GM12878 (cell line): Measurements from ENCODE around the gene INPP5D.

Source experiments
- CREB1 ChIP-seq: IDR thresholded peaks from 2 replicates; pipeline ENCODE4 v1.6.1; 2012; ENCODE audit warnings: low read depth, mild to moderate bottlenecking, inconsistent platforms
- GABPA ChIP-seq: IDR thresholded peaks from 2 replicates; pipeline ENCODE4 v1.6.1; 2014; ENCODE audit warnings: antibody characterized with exemption, low read depth, mild to moderate bottlenecking, inconsistent platforms
- IKZF1 ChIP-seq: fragments of 450-650 bp; conservative IDR thresholded peaks from 2 replicates; pipeline ENCODE4 v1.6.1; 2017; ENCODE audit warnings: antibody characterized with exemption, mild to moderate bottlenecking
- MYC ChIP-seq: IDR thresholded peaks from 2 replicates; pipeline ENCODE4 v1.6.1; 2011; ENCODE audit warnings: mild to moderate bottlenecking, low read length, moderate library complexity, inconsistent platforms; ENCODE audit not compliant: insufficient read depth, insufficient replicate concordance, insufficient read length, severe bottlenecking
- NR2C1 ChIP-seq: fragments of 450-650 bp; IDR thresholded peaks from 2 replicates; pipeline ENCODE4 v1.6.1; 2017; ENCODE audit warnings: antibody characterized with exemption, mild to moderate bottlenecking, moderate library complexity
- POLR2A ChIP-seq: IDR thresholded peaks from 2 replicates; pipeline ENCODE4 v1.6.1; 2011; ENCODE audit warnings: low read depth, mild to moderate bottlenecking, low read length
- POLR2AphosphoS2 ChIP-seq: IDR thresholded peaks from 2 replicates; pipeline ENCODE4 v1.6.1; 2011; ENCODE audit warnings: low read depth, mild to moderate bottlenecking, low read length, improper control_type of control experiment, moderate library complexity
- RFX5 ChIP-seq: IDR thresholded peaks from 2 replicates; pipeline ENCODE4 v1.6.1; 2011; ENCODE audit warnings: low read depth, low read length, improper control_type of control experiment
- TAF1 ChIP-seq: IDR thresholded peaks from 2 replicates; pipeline ENCODE4 v1.6.1; 2011; ENCODE audit warnings: mild to moderate bottlenecking, low read depth, low read length, borderline replicate concordance
- TCF3 ChIP-seq: IDR thresholded peaks from 2 replicates; pipeline ENCODE4 v1.6.1; 2012; ENCODE audit warnings: low read depth, mild to moderate bottlenecking, low read length, borderline replicate concordance; ENCODE audit not compliant: insufficient read depth
- TF ChIP-seq, protein P1 (sequence below), 3 experiments: IDR thresholded peaks in 2 of 3; conservative IDR thresholded peaks in 1 of 3; 2 replicates each; pipeline ENCODE4 v1.5.1; 2011; ENCODE audit warnings: low read depth in 3 of 3, low read length in 3 of 3, mild to moderate bottlenecking in 3 of 3, control low read depth in 2 of 3, moderate library complexity in 2 of 3, inconsistent platforms in 1 of 3, mixed read lengths in 1 of 3; ENCODE audit not compliant: control insufficient read depth in 2 of 3, insufficient read depth in 1 of 3; ENCODE audit errors: extremely low read depth in 1 of 3
- TF ChIP-seq, protein P2 (sequence below): fragments of 450-650 bp; IDR thresholded peaks from 2 replicates; pipeline ENCODE4 v1.6.1; 2016; ENCODE audit warnings: mild to moderate bottlenecking

DNA sequence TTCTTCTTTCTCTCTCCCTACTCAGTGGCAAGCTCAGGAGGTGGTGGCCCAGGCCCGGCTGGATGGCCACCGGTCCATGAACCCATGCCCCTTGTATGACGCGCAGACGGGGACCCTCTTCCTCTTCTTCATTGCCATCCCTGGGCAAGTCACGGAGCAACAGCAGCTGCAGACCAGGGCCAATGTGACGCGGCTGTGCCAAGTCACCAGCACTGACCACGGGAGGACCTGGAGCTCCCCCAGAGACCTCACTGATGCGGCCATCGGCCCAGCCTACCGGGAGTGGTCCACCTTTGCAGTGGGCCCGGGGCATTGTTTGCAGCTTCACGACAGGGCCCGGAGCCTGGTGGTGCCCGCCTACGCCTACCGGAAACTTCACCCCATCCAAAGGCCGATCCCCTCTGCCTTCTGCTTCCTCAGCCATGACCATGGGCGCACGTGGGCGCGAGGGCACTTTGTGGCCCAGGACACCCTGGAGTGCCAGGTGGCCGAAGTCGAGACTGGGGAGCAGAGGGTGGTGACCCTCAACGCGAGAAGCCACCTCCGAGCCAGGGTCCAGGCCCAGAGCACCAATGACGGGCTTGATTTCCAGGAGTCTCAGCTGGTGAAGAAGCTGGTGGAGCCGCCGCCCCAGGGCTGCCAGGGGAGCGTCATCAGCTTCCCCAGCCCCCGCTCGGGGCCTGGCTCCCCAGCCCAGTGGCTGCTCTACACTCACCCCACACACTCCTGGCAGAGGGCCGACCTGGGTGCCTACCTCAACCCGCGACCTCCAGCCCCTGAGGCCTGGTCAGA lies 25.9 kb upstream of the INPP5D start:
- TF ChIP-seq, protein P1, sequence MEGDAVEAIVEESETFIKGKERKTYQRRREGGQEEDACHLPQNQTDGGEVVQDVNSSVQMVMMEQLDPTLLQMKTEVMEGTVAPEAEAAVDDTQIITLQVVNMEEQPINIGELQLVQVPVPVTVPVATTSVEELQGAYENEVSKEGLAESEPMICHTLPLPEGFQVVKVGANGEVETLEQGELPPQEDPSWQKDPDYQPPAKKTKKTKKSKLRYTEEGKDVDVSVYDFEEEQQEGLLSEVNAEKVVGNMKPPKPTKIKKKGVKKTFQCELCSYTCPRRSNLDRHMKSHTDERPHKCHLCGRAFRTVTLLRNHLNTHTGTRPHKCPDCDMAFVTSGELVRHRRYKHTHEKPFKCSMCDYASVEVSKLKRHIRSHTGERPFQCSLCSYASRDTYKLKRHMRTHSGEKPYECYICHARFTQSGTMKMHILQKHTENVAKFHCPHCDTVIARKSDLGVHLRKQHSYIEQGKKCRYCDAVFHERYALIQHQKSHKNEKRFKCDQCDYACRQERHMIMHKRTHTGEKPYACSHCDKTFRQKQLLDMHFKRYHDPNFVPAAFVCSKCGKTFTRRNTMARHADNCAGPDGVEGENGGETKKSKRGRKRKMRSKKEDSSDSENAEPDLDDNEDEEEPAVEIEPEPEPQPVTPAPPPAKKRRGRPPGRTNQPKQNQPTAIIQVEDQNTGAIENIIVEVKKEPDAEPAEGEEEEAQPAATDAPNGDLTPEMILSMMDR (IDR thresholded peaks at IDR 0.05 in 2 of 3, conservative IDR thresholded peaks at IDR 0.05 in 1 of 3; ENCODE audit: control insufficient read depth in 2 of 3, extremely low read depth in 1 of 3, insufficient read depth in 1 of 3, low read depth in 3 of 3, low read length in 3 of 3): no peak
- TF ChIP-seq RFX5 (no peak), MYC (no peak), CREB1 (no peak), TAF1 (no peak), POLR2AphosphoS2 (no peak), POLR2A (no peak), NR2C1 (no peak), GABPA (no peak), IKZF1 (no peak), TCF3 (no peak)
- TF ChIP-seq, protein P2, sequence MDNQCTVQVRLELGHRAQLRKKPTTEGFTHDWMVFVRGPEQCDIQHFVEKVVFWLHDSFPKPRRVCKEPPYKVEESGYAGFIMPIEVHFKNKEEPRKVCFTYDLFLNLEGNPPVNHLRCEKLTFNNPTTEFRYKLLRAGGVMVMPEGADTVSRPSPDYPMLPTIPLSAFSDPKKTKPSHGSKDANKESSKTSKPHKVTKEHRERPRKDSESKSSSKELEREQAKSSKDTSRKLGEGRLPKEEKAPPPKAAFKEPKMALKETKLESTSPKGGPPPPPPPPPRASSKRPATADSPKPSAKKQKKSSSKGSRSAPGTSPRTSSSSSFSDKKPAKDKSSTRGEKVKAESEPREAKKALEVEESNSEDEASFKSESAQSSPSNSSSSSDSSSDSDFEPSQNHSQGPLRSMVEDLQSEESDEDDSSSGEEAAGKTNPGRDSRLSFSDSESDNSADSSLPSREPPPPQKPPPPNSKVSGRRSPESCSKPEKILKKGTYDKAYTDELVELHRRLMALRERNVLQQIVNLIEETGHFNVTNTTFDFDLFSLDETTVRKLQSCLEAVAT: no peak
